Adipocyte (in vitro differentiated cells): ENCODE data around the gene HMCN1.
A peak's percentile ranks its signal among the peaks of the same experiment; 100 is the strongest.

Experiments
- DNase-seq: peaks from one replicate; pipeline ENCODE4 v3.0.0-alpha.2; 2015; ENCODE audit warnings: low read depth
- H3K27me3 ChIP-seq: replicated peaks from 2 replicates; pipeline ENCODE4 v1.7.0; 2013; ENCODE audit warnings: mild to moderate bottlenecking, low read length, moderate library complexity; ENCODE audit not compliant: control insufficient read depth, insufficient read depth
- H3K36me3 ChIP-seq: 2 replicates; pipeline ENCODE4 v1.7.0; 2013; ENCODE audit warnings: low read length, mild to moderate bottlenecking, moderate library complexity; ENCODE audit not compliant: control insufficient read depth, insufficient read depth, severe bottlenecking
- H3K4me1 ChIP-seq: 2 replicates; pipeline ENCODE4 v1.7.0; 2013; ENCODE audit warnings: mild to moderate bottlenecking, low read length, moderate library complexity; ENCODE audit not compliant: control insufficient read depth, insufficient read depth
- H3K4me3 ChIP-seq: 2 replicates; pipeline ENCODE4 v1.7.0; 2013; ENCODE audit warnings: mild to moderate bottlenecking, low read length, moderate library complexity
- H3K9ac ChIP-seq: 2 replicates; pipeline ENCODE4 v1.7.0; 2013; ENCODE audit warnings: mild to moderate bottlenecking, low read length, moderate library complexity
- H3K9me3 ChIP-seq: 2 replicates; pipeline ENCODE4 v1.7.0; 2013; ENCODE audit warnings: mild to moderate bottlenecking, low read length, moderate library complexity; ENCODE audit not compliant: control insufficient read depth

The HMCN1 gene

DNA sequence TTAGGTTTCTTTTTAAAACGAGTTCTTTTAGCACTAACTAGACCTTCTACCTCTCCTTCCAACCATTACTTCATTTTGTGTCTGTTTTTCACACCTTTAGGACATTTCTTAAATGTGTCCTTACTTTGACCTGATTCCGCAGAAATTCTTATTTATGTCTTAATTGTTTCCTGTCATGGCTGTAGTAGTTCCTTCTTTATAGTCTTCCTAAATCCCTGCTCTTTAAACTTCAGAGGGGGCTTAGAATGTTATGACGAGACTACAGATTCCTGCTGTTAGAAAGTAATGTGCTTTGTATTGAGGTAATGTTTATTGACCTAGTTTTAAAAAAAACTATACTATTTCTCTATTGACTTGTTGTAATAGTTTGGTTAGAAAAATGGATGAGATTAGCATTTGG lies 70.4 kb downstream of the HMCN1 start:
- H3K9me3 ChIP-seq: no peaks in the 10 kb centered on the region
- H3K27me3 ChIP-seq: no peaks in the 10 kb centered on the region
- no peak overlapping the region for H3K4me3 ChIP-seq
- H3K9ac ChIP-seq: no peak overlapping the region
- H3K36me3 ChIP-seq: no peaks in the 10 kb centered on the region
- DNase-seq: no peak
- H3K4me1 ChIP-seq: peaks cover 4% of the 10 kb centered on the region

DNA sequence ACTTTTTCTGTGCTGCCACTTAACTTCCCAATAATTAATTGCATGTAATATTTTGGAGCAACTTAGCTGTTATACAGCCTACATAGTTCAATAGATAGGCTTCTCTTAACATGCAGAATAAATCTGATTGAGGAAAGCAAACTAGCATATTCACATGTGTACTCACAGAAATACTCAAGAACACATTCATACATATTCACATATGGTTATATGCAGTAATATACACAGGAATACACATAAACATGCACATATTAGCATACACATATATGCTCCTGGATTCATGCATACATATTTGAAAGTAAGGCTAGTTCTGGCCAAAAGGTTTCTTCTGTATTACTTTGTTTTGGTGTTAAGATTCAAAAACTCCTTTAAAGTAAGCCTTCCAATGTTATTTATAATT lies 73.1 kb downstream of the HMCN1 start:
- DNase-seq: no peak
- no peaks in the 10 kb centered on the region for H3K27me3 ChIP-seq
- no peak overlapping the region for H3K4me3 ChIP-seq
- H3K9me3 ChIP-seq: no peaks in the 10 kb centered on the region
- peaks cover 10% of the 10 kb centered on the region for H3K4me1 ChIP-seq
- H3K36me3 ChIP-seq: no peaks in the 10 kb centered on the region
- no peak overlapping the region for H3K9ac ChIP-seq

- Histone ChIP-seq H3K4me3 (no peak overlapping the region), H3K27me3 (no peaks in the 10 kb centered on the region), H3K9me3 (no peaks in the 10 kb centered on the region), H3K9ac (no peak overlapping the region), H3K4me1 (peaks cover 10% of the 10 kb centered on the region), H3K36me3 (no peaks in the 10 kb centered on the region)
- no peak for DNase-seq
These were observed 74.4 kb downstream of the HMCN1 start for GRCh38 chr1:185808631-185809030.

DNA sequence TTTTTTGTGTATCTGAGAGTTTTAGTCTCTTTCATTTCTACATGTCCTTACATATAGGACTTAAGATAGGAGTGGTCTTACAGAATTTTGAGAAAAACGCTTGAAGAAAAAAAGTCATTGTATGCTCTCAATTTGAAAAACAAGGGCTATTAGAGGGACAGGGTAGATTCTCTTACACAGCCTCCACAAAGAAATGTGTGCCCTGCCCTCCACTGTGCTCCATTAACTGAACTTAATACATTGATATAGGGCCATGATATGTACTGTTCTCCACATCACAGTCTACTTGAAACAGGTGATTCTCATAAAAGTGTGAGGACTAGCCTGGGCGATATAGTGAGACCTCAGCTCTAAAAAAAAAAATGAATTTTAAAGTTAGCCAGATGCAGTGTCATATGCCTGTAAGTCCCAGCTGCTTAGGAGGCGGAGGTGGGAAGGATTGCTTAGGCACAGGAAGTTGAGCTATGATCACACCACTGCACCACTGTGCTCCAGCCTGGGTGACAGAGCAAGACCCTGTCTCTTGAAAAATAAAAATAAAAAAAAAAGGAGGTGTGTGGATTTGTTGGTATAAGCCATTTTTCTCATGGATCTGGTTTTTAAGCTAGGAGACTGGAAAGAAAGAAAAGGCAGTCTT lies 77.0 kb downstream of the HMCN1 start:
- peaks cover 15% of the 10 kb centered on the region for H3K4me1 ChIP-seq
- H3K9ac ChIP-seq: peak overlapping the region; percentile 37
- no peaks in the 10 kb centered on the region for H3K36me3 ChIP-seq
- H3K27me3 ChIP-seq: no peaks in the 10 kb centered on the region
- no peaks in the 10 kb centered on the region for H3K9me3 ChIP-seq
- H3K4me3 ChIP-seq: peak overlapping the region; percentile 42
- no peak for DNase-seq

DNA sequence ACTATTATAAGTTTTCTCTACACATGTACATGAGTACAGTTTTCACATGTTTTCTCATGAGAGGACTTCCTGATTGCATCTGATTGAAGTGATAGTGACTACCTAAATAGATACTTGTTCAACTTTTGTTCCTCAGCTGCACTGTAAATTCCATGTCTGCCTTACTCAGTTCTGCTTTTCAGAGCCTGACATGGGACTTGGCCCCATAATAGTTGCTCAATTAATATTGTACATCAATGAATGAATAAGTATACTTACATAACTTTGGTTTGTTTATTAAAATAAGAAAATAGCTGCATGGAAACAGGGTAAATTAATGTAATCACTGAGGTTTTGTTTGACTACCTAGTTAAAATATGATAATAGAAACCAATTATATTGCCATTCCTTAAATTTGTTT lies 78.7 kb downstream of the HMCN1 start:
- Histone ChIP-seq H3K4me1 (peaks cover 31% of the 10 kb centered on the region), H3K4me3 (no peak overlapping the region)
- no peak for DNase-seq

DNA sequence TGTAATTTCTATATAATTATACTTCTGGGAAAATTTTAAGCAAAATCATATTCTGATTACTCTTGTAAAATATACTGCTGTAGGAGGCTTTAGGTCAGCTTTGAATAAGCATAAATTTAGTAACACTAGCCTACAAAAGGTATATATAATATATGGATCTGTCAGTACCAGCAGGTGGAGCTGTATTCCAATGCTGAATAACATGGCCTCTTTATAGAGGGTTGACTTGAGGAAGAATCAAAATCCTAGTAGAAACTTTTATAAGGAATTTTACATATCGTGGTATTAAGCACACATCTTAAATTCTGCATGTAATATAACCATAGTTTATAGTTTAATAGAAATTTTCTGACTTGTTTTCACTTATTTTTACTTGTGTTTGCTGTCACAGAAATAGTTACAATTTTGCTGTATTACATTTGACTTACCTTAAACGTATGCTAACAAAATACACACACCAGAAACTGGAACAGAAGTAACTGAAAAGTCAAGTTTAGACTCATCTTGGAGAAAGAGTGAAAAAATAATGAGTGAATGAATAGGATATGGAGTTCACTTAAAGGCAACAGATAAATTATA lies 79.3 kb downstream of the HMCN1 start:
- H3K27me3 ChIP-seq: no peaks in the 10 kb centered on the region
- no peaks in the 10 kb centered on the region for H3K9me3 ChIP-seq
- no peak overlapping the region for H3K9ac ChIP-seq
- peak; percentile 87 for DNase-seq
- H3K36me3 ChIP-seq: no peaks in the 10 kb centered on the region
- H3K4me1 ChIP-seq: peaks cover 33% of the 10 kb centered on the region
- no peak overlapping the region for H3K4me3 ChIP-seq

More for the DNA sequence above, 78.7 kb downstream of the HMCN1 start:
- no peaks in the 10 kb centered on the region for H3K27me3 ChIP-seq
- no peaks in the 10 kb centered on the region for H3K36me3 ChIP-seq
- H3K9me3 ChIP-seq: no peaks in the 10 kb centered on the region
- no peak overlapping the region for H3K9ac ChIP-seq

DNA sequence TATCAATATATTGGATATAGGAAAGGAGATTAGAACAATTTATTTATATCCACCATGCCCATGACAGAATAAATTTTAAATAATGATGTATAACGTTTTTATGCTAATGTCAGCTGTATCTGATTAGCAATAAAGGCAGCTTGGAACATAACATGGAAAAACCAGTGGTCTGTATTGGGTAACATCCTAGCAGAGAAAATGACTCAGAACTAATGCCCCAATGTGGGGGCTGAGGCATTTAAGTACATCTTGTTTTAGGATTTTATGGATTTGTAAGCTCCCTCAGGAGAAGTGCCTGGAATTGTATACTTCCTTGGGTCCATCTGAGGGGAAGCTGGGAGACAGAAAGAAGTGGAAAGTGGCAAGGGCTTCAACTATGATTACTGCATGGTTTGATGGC lies 82.3 kb downstream of the HMCN1 start:
- H3K9me3 ChIP-seq: no peaks in the 10 kb centered on the region
- no peak overlapping the region for H3K9ac ChIP-seq
- peak overlapping the region; percentile 2 for H3K4me3 ChIP-seq

DNA sequence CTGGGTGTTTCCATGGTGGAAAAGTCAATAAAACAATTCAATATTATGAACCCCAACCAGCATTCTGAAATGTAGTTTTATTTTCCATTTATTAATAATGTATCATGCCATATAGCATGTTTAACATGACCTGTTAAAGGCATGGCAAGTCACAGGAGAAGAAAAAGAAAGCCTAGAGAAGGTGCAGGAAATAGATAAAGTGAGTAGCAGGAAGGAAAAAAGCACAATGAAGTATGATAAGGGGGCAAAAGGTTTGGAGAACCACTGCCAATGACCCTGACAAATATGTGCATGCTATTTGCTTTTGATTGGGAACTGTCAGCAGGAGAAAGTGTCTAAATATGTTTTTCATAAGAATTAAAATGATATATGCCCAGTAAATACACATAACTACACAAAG lies 85.6 kb downstream of the HMCN1 start:
- no peaks in the 10 kb centered on the region for H3K9me3 ChIP-seq
- no peaks in the 10 kb centered on the region for H3K36me3 ChIP-seq
- H3K27me3 ChIP-seq: no peaks in the 10 kb centered on the region
- H3K4me1 ChIP-seq: peaks cover 39% of the 10 kb centered on the region
- H3K4me3 ChIP-seq: no peak overlapping the region
- no peak overlapping the region for H3K9ac ChIP-seq
- DNase-seq: no peak

More for the DNA sequence above, 82.3 kb downstream of the HMCN1 start:
- Histone ChIP-seq H3K27me3 (no peaks in the 10 kb centered on the region), H3K36me3 (no peaks in the 10 kb centered on the region), H3K4me1 (peaks cover 23% of the 10 kb centered on the region)
- DNase-seq: peak; percentile 70

GRCh38 chr1:185821612-185822385 lies 87.6 kb downstream of the HMCN1 start:
- Histone ChIP-seq H3K36me3 (no peaks in the 10 kb centered on the region), H3K27me3 (no peaks in the 10 kb centered on the region), H3K9me3 (no peaks in the 10 kb centered on the region), H3K4me1 (peaks cover 29% of the 10 kb centered on the region), H3K4me3 (no peak overlapping the region), H3K9ac (no peak overlapping the region)
- no peak for DNase-seq

GRCh38 chr1:185823467-185823866 lies 89.3 kb downstream of the HMCN1 start:
- no peaks in the 10 kb centered on the region for H3K27me3 ChIP-seq
- no peak overlapping the region for H3K4me3 ChIP-seq
- peaks cover 16% of the 10 kb centered on the region for H3K4me1 ChIP-seq
- H3K9me3 ChIP-seq: no peaks in the 10 kb centered on the region
- H3K9ac ChIP-seq: peak overlapping the region; percentile 10
- no peaks in the 10 kb centered on the region for H3K36me3 ChIP-seq
- peak; percentile 51 for DNase-seq

- H3K9ac ChIP-seq: peak overlapping the region; percentile 10
- no peak overlapping the region for H3K4me3 ChIP-seq
- no peaks in the 10 kb centered on the region for H3K36me3 ChIP-seq
- no peak for DNase-seq
- H3K27me3 ChIP-seq: no peaks in the 10 kb centered on the region
- H3K4me1 ChIP-seq: peaks cover 16% of the 10 kb centered on the region
- no peaks in the 10 kb centered on the region for H3K9me3 ChIP-seq
These were observed 89.9 kb downstream of the HMCN1 start for GRCh38 chr1:185824106-185824505.
